Midbrain (tissue), 1 donor: ENCODE measurements around the gene ZBTB46.

Experiments
- DNase-seq: peaks from one replicate; lab custom pipeline; 2025; lab: John Stamatoyannopoulos, UW

ZBTB46 gene

DNA sequence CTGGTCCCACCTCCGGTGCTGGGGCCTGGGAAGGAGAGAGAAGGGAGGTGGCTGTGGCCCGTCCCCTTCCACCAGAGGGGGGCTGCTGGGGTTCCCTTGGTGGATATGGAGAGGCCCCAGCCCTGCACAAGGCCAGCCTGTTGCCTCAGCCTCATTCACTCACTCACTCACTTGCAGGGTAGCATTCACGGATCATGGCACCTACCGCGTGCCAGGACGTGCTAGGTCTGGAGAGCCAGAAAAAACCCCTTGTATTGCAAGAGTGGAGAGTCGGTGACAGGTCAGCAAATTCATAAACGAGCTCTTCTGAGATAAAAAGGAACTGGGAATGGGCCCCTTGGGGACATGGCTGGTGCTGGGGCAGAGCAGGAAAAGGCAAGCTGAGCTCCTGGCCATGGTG is 6.4 kb upstream of the ZBTB46 start:
- DNase-seq: no peak

DNA sequence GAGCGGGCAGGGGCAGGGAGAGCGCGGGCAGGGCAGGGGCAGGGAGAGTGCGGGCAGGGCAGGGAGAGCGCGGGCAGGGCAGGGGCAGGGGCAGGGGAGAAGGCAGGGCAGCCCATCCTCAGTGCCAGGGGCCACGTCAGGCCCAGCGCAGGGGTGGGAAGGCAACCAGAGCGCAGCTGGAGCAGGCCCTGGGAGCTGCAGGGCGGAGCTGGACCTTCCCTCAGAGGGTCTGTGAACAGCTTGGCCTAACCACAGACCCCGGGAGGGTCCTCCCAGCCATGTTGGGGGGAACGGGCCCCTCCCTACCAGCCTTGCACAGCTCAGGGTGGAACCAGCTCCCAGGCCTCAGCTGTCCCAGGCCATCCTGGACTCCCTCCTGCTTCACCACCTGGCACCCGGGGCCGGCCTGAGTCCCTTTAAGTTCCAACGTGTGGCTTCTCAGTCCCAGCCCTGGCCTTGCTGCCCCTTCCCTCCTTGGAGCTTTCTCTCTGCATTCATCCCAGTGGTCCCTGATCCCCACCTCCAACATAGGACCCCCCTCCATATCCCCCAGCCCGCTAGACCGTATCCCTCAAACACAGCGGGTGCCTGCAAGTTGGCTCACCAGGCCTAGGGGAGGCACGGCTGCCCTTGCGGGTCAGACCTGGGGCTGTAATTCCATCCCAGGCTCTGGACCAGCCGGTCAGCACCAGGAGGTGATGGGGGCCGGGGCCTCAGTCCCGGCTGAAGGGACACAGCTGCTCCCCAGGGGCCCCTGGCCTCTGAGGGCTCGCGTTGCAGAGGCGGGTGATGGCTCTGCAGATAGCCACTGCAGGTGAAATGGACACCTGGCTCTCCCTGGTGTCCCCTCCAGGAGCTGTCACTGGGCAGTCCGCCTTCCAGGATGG is 5.6 kb upstream of the ZBTB46 start:
- no peak for DNase-seq

DNA sequence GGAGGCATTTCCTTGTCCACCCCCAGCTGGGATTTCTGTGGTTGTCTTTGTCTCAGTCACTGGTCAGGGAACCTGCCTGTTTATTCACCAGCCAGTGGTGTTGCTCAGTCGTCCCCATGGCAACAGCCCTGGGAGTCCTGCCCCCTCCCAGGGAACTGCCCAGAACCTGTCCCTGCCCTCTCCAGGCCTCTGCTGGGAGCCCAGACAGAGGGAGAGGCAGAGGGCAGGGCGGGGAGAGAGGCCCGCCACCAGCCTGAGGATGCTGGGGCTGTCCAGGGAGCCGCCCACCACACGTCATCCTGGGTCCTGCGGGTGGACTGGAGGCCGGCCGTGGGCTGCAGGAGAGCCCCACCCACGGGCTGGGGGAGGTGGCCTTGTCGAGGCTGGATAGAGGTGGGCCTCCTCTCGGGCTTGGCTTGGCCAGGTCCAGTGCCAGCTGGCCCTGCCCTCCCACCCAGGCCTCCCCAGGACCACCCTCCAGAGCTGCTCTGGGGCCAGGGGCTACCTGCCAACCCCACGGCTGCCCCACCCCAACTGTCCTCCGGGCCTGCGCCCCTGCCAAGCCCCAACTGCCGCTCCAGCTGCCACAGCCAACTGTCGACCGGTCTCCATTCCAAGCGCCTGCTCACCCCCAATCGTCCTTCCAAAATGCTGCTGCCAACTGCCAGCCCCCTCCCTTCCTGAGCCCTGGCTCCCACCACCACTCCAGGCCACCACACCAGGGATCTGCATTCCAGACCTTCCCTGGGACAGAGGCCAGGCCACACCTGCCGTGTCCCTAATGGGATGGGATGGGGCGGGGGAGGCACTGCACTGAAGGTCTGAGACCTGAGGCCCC is 4.2 kb upstream of the ZBTB46 start:
- DNase-seq: peak; percentile 57

DNA sequence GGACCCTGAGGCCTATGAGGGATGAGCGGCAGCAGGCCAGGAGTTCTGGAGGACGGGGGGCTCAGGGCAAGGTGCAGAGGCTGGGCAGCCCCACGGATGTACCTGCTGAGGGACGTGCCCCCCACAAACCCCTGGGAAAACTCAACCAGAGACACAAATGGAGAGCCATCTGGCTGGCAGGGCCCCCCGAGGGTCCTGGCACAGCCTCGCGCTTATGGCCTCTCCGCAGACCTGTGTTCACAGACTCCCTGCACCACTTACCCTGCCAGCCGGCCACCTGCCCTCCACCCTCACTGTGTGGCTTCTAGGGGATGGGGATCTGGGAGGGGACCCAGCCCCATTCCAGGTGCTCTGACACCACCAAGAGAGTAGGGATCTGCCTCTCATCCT is 3.4 kb upstream of the ZBTB46 start:
- no peak for DNase-seq

DNA sequence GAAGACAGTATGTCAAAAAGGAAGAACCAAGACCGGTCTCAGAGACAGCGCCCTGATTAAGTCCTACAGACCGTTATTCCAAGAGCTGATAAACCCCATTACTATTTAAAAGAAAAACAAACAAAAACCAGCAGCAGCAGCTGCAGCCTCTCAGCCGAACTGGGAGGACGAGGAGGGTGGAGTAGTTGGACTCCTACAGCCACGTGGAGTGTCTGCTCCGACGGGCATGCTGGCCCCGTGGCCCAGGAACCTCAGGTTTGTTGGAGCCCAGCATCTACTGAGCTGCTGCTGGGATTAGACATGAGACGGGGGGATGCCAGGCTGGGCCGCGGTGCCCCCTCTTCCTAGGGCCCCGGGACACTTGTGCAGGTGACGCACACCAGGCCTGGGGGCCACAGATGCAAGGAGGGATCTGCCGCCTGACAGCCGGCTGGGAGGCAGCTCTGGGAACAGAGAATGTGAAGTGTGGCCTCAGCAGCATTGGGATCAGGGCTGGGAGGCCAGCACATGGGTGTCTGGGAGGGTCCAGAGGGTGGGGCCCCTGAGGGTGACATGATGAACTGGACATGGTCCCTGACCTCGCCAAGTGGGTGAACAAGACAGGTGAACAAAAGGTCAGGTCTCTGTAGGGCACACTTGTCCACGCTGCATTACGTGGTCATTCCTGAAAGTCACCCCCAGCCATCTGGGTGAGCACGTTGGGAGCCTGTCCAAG is 2.9 kb upstream of the ZBTB46 start:
- no peak for DNase-seq

DNA sequence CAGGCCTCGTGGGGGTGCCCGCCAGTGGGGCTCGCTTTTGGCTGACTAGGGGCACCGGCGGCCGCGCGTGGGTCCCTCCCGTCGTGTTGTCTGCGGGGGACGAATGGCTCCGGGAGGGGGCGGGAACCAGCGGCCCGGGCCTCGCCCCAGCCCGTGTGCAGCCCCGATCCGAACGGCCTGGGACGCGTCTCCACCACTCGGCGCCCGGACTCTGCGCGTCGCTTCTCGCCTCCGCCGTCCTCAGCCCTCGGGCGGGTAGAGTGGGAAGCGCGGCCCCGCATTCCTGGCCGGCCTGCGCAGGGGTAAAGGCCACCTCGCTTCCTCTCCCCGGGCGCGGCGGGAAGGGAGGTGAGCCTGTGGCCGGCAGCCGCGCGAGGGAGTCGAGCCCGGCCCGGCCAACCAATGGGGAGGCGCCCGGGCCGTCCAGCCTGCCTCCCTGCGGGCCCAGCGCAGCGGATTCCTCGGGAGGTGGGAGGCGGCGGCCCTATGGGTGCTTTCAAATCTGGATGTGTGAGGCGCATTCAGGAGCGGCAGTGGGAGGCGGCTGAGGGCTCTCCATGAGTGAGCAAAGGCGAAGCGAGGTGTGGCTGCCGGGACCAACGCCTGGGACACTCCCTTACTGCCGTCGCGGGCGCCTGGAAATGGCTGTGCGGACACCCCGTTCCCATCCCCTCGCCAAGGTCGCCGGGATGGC is 1.1 kb upstream of the ZBTB46 start:
- DNase-seq: no peak

DNA sequence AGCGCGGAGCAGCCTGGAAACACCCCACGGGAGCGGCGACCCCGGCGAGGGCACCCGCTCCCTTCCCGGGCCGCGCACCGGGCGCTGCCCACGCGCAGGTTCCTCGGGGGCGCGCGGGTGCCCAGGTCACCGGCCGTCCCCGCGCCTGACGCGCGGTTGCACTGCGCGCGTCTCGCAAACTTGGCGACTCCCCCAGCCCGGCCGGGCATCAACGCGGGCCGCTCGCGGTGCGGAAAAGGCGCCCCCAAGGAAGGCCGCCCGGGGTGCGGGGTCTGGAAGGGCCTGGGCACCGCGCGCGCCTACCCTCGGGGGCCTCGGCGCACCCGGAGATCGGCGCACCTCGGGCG is 555 bp upstream of the ZBTB46 start:
- DNase-seq: no peak

DNA sequence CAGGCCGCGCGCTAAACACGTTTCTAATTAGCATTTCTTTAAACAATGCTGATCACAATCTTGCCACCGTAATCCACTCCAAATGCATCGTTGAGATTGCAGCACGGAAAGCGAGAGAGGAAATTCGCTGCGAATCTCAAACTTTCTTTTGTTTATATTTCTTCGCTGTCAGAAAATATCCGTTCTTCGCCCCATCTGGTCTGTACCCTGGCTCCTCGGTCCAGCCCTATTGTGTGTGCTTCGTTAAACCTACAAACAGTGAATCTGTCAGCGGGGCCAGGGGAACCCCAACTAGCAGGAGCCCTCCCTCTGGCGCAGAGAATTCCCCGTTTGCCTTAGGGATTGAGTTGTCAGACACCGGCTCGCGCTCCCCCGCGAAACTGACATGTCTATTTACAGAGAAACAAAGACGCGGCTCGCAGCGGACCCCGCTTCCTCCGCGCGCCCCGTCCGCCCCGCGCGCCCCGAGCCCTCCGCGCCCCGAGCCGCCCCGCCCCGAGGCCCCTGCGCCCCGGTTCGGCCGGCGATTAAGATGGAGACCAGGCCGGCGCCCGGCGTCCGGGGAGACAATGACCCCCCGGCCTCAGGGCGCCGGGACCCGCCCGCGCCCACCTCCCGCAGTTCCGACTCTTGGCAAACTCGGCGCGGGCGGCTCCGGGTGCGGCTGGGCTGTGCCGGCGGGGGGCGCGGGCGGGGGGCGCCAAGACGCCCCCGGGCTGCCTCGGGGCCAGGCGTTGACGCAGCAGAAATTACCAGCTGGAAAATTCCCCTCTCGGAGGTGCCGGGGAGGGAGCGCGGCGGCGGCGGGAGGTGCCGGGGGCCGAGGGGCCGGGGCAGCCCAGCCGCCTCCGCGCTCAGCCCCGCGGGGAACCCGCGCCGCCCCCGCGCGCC is 874 bp downstream of the ZBTB46 start:
- DNase-seq: no peak

DNA sequence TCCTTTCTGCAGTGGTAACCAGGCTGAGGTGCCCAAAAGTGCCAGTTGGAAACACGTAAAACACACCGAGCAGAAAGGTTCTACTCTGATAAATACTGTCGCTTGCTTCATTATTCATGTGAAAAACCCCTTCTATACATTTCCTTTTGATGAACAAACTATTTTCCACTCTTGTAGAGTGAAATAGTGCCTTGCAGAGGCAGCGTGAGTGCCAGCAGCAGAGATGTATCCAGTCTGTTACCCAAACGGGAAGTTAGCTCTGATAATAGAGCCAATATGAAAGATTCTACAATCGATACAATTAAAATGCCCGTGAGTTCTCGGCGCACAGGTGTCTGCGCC is 1.5 kb downstream of the ZBTB46 start:
- DNase-seq: no peak

DNA sequence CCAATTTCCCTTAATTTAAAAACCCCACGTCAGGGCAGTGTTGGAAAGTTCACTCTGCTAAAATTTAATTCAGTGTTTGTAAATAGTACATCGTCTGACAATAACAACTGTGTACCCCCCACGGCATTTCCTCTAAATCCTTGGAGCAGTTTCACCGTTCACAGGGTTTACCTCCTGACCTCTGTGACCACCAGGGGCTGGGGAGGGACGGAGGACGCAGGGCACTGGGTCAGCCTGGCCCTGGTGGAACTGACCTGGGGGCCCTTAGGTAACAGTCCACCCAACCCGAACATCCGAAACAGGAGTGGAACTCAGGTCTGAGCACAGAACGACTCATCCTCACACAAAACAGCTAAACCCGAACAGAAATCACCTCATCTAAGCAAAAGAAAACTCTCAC is 2.1 kb downstream of the ZBTB46 start:
- no peak for DNase-seq

DNA sequence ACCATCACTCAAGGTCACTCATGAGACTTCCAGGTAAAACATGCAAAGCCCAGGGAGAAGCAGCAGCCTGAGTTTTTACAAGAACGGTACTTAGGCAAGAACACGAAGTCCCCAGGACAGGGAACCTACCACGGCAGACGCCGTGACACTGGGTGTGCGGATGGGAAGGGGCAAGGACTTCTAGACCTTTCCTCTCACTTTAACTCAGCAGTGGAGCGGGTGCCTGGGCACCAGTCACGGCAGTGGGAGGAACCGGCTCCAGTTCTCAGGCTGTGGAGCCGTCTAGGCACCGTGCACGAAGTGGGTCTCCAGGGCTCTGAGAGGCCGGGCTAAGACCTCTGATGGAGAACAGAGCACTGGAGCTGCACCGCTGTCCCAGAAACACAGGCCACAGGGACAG is 2.5 kb downstream of the ZBTB46 start:
- no peak for DNase-seq

DNA sequence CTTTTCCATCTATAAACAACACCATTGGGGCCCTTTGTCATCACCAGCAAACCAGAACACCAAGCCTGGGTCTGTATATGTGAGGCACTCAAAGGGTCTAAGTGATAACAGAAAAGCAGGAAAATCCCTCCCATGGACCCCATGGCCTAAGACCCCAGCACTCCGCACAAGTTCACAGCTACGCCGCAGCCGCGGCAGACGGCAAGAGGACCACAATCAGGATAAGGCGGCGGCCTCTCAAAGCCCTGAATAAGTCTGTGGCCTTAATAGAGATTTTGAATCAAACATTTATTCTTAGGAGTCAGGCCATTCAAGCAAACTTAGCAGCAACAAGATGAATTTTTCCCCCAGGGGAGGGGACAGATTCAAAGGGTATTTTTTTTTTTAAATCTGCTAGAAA is 2.9 kb downstream of the ZBTB46 start:
- DNase-seq: no peak

DNA sequence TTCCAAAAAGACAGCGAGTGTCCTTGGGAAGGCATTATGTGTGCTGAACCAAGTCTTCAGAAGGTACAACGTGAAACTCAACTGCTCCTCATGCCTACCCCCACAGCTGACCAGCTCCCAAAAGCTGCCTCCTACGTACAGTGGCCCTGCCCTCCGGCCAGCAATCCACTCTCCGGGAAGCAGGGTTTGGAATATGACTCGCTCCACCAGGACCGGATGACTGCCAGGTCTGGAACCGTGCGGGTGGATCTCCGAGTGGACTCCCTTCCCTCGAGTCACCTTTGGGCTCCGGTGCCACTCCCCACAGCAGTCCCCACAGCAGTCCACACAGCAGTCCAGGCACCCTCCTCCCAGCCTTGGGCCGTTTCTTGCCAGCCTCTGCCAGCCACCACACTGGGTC is 4.3 kb downstream of the ZBTB46 start:
- no peak for DNase-seq

DNA sequence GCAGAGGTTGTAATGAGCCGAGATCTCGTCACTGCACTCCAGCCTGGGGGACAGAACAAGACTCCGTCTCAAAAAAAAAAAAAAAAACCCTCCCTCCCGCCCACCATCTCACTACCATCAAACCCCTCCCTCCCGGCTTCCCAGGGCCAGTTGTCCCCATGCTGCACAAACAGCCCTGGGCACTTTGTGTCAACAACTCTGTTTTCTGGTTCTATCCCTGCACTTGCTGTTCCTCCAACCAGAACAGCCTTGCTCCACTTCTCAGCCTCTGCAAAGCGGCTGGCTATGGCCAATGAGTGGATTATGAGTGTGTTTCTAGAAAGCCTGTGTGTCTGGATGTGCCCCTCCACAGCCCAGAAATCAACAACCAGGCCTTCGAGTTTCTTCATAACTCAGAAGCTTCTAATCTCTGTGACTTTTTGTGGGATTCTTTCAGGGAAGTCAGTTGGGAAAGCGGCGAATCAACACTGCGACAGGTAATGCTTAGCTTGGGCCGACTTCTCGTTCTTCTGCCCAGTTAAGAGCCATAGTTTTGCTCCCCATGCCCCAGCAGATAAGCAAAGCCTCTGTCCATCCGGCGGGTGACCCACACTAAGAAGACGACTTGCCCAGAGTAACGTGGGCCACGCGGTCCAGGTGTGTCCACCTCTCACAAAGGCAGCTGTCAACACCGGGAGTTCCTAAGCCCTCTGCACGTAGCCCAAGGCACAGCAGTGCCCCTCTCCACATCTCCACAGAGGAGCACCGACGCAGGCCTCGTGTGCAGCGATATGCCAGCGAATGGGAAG is 5.5 kb downstream of the ZBTB46 start:
- no peak for DNase-seq

DNA sequence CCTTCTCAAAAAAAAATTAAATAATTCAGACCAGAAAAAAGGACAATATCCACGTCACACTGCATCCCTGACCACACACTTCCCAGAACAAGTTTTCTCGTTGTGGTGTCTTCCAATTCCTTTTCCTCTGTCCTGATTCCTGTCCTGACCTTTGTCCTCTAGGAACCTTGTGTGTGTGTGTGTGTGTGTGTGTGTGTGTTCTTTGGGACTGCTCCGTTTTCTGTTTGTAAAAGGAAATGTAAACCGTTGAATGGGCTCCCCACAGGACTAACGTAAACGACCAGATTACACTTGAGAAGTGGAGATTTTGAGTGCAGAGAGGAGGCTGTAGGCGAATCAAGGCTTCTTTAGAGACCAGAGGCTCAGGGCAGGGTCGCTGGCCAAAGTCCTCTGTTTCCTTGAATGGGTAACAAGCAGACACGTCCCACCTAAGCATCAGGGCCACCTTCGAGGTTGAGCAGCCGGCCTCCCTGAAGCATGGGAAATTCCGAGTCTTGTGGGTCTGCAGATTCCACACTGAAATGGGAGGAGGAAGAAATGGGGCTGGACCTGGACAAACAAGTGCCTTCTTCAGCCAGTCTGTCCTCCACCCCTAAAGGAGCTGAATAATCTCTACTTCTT is 7.3 kb downstream of the ZBTB46 start:
- DNase-seq: no peak

DNA sequence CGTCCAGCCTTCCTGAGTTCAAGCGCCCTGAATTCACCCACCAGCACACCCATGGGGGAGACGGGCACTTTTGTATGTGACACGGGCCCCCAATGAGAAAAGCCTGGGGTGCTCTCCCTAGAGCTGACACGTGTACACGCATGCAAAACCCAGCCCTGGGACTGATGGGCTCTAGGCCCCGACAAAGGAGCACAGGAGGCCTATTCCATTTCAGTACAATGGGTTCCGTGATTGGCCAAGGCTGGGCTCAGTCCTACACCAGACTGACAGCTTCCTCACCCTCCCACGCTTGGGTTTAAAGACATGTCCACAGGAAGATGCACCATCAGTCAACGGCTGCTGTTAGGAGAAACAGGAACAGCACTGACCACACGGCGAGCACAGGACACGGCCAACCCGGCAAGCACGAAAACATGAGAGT is 8.8 kb downstream of the ZBTB46 start:
- DNase-seq: peak; percentile 12

DNA sequence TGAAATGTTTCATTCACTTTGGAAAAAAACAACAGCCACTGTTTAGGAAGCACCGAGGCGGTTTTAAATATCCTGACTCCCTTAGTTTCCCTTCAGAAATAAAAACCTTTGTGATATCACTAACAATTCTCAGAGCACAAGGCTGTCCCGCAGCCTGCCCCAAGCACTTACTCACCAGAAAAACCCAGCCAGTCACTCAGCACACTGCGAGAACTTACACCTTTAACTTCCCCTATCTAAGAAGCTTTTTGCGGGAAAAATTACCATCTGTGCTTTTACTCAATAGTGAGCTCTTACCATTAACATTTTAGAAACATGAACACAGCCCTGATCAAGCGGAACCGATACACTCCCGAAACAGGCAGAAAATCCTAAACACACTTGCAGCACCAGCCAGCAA is 9.3 kb downstream of the ZBTB46 start:
- DNase-seq: no peak

DNA sequence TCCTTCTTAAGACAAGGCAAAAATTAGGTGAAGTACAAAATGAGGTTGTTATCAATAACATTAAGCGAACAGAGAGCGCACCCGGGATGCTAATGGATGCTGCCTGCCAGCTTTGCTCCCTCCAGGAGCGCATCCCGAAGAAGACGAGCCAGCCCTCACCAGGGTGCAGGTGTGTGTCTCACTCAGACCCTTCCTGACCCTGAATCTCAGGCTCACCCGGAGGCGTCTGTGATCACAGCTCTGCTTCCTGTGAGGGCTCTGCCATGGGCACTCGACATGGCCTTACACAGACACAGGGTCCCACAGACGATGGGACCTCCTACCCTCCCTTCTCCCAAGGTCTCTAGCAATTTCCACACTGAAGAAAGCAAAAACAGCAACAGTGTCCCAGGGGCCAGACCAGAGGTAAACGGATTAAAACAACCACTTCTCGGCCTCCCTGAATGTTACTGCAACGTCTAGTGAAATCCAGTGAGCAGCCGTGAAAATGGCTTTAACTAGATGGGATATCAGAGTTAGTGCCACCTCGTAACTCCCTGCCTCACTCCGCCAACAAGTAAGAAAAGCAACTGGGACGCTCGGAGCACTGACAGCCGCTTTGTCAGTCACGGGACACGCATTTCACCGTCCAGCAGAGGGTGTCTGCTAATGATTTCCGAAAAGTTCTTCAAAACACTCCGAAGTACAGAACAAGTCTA is 11.7 kb downstream of the ZBTB46 start:
- DNase-seq: no peak

DNA sequence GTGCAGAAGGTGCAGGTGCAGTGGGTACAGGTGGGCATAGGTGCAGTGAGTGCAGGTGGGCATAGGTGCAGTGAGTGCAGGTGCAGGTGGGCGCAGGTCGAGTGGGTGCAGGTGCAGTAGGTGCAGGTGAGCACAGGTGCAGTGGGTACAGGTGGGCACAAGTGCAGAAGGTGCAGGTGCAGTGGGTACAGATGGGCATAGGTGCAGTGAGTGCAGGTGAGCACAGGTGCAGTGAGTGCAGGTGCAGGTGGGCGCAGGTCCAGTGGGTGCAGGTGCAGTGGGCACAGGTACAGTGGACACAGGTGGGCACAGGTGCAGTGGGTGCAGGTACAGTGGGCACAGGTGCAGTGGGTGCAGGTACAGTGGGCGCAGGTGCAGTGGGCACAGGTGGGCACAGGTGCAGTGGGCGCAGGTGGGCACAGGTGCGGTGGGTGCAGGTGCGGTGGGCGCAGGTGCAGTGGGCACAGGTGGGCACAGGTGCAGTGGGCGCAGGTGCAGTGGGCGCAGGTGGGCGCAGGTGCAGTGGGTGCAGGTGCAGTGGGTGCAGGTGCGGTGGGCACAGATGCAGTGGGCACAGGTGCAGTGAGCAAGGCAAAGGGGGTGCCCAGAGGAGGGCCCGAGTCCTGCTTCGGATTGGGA is 15.3 kb downstream of the ZBTB46 start:
- DNase-seq: no peak
